GM12801 (cell line): ENCODE measurements around the gene DPM3.

Experiments
- TF ChIP-seq, protein P1 (sequence below): IDR thresholded peaks from one replicate; pipeline ENCODE4 v1.5.1; 2011; ENCODE audit warnings: control low read depth; ENCODE audit not compliant: insufficient read length; ENCODE audit errors: extremely low read depth

Gene DPM3

DNA sequence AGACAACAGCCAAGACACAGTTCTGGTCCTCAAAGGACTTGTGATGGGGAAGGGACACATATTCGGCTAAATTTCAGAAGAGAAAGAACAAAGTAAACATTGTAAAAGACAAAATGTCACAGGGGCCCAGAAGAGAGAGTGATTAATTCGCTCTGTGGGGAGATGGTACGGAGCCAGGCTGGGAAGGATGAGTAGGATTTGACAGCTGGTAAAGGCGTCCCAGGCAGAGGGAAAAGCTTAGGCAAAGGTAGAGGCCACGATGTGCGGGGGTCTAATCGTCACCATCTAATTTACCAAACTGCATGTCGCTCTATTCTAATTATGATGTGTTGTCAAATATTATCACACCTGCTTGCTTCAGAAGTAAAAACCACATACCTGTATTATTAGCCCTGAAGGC, 29.9 kb downstream of the DPM3 start:
- TF ChIP-seq, protein P1, sequence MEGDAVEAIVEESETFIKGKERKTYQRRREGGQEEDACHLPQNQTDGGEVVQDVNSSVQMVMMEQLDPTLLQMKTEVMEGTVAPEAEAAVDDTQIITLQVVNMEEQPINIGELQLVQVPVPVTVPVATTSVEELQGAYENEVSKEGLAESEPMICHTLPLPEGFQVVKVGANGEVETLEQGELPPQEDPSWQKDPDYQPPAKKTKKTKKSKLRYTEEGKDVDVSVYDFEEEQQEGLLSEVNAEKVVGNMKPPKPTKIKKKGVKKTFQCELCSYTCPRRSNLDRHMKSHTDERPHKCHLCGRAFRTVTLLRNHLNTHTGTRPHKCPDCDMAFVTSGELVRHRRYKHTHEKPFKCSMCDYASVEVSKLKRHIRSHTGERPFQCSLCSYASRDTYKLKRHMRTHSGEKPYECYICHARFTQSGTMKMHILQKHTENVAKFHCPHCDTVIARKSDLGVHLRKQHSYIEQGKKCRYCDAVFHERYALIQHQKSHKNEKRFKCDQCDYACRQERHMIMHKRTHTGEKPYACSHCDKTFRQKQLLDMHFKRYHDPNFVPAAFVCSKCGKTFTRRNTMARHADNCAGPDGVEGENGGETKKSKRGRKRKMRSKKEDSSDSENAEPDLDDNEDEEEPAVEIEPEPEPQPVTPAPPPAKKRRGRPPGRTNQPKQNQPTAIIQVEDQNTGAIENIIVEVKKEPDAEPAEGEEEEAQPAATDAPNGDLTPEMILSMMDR = no peak

DNA sequence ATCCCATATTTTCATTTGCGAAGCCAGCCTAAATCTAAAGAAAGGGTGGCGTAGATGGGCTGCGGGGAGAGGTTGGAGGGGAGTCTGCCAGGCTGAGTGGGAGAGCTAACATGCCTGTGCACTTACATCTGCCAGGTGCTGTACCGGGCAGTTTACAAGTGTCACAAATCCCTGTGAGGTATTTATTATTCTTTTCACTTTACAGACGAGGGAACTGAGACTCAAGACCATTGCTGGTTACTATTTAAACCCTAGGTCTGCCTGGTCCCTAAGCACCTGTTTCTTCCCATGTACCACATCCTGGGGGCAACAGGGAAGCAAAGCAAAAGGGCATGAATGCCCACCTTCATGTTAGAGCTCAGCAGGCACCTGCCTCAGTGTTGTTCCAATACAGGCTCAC, 32.0 kb downstream of the DPM3 start:
- TF ChIP-seq, protein P1 = no peak

DNA sequence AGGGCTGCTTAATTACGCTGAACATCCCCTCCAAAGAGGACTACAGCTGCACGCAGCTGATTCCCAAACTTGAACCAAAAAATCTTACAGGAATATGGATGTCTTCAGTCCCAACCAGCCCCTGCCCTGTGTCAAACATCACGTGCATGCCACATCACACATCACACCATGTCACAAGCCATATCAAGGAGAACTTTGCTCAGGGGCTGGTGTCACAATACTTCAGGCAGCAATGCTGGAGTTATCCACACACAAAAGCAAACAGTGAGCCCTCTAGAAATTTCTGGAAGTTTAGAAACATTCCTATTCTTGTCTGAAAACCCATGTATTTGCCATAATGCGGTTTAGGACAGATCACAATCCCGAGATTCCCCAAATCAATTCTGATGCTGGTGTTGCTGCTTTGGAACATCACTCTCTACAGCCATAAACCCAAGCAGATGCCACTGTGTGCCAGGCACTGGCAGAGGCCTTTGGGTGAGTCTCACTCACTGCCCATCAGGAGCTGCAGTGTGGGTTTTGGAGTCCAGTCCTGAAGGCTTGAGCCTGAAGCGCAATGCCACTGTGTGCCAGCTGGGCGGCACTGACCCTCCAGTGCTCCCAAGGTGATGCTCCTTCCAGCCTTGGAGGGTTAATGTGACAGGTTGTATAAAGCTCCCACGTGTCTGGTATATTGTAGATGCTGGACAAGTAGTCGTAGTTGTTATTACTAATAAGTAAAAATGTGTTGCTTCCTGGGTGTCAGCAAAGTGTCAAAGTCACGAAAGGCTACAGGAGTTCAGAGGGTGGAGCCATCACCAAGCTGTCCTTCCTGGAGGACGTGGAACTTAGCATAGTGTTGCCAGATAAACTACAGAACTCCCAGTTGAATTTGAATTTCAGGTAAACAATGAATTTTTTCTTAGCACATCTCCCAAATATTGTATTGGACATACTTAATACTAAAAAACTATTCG, 32.7 kb downstream of the DPM3 start:
- TF ChIP-seq, protein P1 = no peak

DNA sequence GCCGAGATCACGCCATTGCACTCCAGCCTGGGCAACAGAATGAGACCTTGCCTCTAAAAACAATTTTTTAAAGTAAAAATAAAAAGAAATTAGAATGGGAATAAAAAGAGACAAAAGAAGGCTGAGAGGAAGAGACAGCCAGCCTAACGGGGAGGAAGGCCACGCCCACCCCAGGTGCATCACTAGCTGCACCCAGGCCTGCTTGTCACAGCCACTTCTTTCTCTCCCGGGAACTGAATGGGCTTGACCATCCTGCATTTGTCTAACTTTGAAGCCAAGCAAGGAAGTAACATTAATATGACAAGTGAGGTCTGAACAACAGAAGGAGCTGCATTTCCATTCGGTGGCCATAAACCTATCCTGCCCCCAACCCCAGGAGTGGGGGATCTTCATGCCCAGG, 33.5 kb downstream of the DPM3 start:
- TF ChIP-seq, protein P1 = no peak

DNA sequence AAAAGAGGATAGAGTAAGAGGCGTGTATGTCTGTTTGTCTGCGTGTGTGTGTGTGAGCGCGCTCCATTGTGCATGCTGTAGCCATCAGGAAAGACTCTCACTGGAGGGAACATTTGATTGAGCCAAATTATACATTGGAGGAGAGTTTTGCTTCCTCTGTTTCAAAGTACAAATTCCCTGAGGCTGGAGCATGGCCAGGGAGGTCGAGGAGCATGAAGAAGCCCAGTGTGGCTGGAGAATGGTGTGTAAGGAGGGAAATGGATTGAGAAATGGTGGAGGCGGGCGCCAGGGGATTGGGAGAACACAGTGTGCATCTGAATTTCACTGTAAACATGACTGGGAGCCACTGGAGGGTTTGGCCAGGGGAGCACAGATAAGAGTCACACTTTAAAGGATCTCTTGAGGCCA, 34.7 kb downstream of the DPM3 start:
- TF ChIP-seq, protein P1 = no peak

DNA sequence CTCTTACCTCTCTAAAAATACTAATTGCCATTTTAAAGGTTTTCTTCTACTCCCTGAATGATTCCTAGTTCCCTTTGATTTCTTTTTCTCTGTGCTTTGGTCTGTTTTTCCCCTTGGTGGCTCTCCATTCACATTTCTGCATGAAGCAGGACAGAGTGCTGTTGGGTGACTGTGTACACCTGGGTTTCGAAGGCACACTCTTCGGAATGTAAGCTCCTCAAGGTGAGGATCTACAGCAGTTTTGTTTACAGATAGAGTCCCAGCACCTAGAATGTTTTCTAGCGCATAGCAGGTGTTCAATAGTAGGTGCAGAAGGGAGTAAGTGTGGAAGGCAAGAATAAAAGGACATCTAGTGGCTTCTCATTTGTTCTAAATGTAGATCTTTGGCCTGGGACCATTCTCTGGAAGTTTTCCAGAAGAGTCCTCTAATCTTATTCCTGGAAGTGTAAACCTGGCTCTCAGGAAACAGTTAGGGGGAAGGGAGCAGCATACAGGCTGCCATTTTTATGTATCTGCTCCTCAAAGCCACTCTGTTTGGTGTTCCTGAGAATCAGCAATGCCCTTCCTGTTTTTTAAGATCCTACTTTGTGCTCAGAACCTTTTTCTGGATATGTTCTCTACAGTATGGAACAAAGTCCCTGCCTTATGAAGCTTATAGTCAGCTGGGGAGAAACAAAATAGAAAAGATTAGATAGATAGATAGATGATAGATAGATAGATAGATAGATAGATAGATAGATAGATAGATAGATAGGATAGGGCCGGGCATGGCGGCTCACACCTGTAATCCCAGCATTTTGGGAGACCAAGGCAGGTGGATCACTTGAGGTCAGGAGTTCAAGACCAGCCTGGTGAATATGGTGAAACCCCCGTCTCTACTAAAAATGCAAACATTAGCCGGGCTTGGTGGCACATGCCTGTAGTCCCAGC, 35.5 kb downstream of the DPM3 start:
- TF ChIP-seq, protein P1 = no peak

DNA sequence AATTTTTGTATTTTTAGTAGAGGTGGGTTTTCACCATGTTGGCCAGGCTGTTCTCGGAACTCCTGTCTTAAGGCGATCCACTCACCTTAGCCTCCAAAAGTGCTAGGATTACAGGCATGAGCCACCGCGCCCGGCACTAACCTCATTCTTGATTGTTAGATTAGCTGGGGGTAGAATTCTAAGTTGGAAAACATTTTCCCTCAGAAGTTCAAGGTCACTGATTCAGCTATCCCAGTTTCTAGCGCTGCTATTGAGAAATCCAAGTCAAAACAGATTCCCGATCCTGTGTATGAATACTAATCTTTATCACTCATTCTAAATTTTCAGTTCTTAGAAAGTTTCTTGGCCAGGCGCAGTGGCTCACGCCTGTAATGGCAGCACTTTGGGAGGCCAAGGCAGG, 37.0 kb downstream of the DPM3 start:
- TF ChIP-seq, protein P1 = no peak
